Smooth muscle cell (in vitro differentiated cells): ENCODE measurements around the gene PRSS16. TPM values are rescaled to one million over a fixed set of nuclear protein-coding genes. Genes with fewer than 3 reads are reported as not detected.

Experiments
- DNase-seq: peaks from one replicate; lab custom pipeline; 2025; ENCODE audit not compliant: unreplicated experiment; lab: John Stamatoyannopoulos, UW
- H2AFZ ChIP-seq: fragments of 200-600 bp; sonication (generic); 2 replicates; pipeline ENCODE4 v1.6.0; 2016; ENCODE audit warnings: antibody characterized with exemption, low read depth, mild to moderate bottlenecking
- H3F3A ChIP-seq: fragments of 200-600 bp; sonication (generic); 2 replicates; pipeline ENCODE4 v1.6.0; 2017; ENCODE audit warnings: antibody characterized with exemption, low read depth
- H3K27ac ChIP-seq: fragments of 200-600 bp; sonication (generic); 2 replicates; pipeline ENCODE4 v1.5.1; 2016; ENCODE audit warnings: low read depth, mild to moderate bottlenecking
- H3K27me3 ChIP-seq: fragments of 200-600 bp; sonication (generic); 2 replicates; pipeline ENCODE4 v1.6.1; 2016; ENCODE audit warnings: low read depth, mild to moderate bottlenecking
- H3K36me3 ChIP-seq: fragments of 200-600 bp; sonication (generic); 2 replicates; pipeline ENCODE4 v1.5.1; 2016; ENCODE audit warnings: low read depth
- H3K4me1 ChIP-seq: fragments of 200-600 bp; sonication (generic); 2 replicates; pipeline ENCODE4 v1.5.1; 2016; ENCODE audit warnings: low read depth
- H3K4me2 ChIP-seq: fragments of 200-600 bp; sonication (generic); 2 replicates; pipeline ENCODE4 v1.6.0; 2016; ENCODE audit warnings: mild to moderate bottlenecking
- H3K4me3 ChIP-seq: fragments of 200-600 bp; sonication (generic); 2 replicates; pipeline ENCODE4 v1.5.1; 2016; ENCODE audit warnings: mild to moderate bottlenecking
- H3K79me2 ChIP-seq: fragments of 200-600 bp; sonication (generic); 2 replicates; pipeline ENCODE4 v1.6.0; 2016; ENCODE audit warnings: low read depth, mild to moderate bottlenecking
- H3K9ac ChIP-seq: fragments of 200-600 bp; sonication (generic); 2 replicates; pipeline ENCODE4 v1.6.0; 2016; ENCODE audit warnings: low read depth
- H3K9me3 ChIP-seq: fragments of 200-600 bp; sonication (generic); replicated peaks from 2 replicates; pipeline ENCODE4 v1.5.1; 2016; ENCODE audit warnings: low read depth
- H4K20me1 ChIP-seq: fragments of 200-600 bp; sonication (generic); 2 replicates; pipeline ENCODE4 v1.6.0; 2016; ENCODE audit warnings: low read depth
- WGBS: methylation state at CpG from one replicate; pipeline ENCODE4 v1.1.7; 2016; ENCODE audit warnings: low lambda C conversion rate; 5-methylcytosine and 5-hydroxymethylcytosine counted together
- polyA plus RNA-seq: library from polyadenylated mRNA; unstranded; fragments of >200 nt; fragmentation: Nextera tagmentation; extraction: Ambion mirVana; gene quantifications from 2 replicates; pipeline ENCODE4 v1.2.1, GENCODE V29; 2016
- total RNA-seq: library from RNA; depleted of rRNA; stranded (reverse); fragments of >200 nt; gene quantifications from 2 replicates; pipeline ENCODE4 v1.2.3, GENCODE V29; 2014
- TF ChIP-seq, protein P1 (sequence below): fragments of 200-600 bp; sonication (generic); IDR thresholded peaks from 2 replicates; pipeline ENCODE4 v1.5.1; 2017; ENCODE audit warnings: borderline replicate concordance, mild to moderate bottlenecking, antibody characterized with exemption; ENCODE audit not compliant: insufficient read depth, poor library complexity, severe bottlenecking

Gene PRSS16
- 3.3 and 7.6 TPM in 2 replicates for total RNA-seq
- polyA plus RNA-seq = 2.8 and 5.7 TPM in 2 replicates

GRCh38 chr6:27247133-27247836 lies at the start of gene PRSS16:
PRSS16 (plus strand) TSS chr6:27247701; CDS start chr6:27247738, 37 bp downstream.
- Histone ChIP-seq H3K27me3 (peaks cover 44% of the 10 kb centered on the region), H3K9ac (no peak within 1 kb of the TSS)
- WGBS = 85% methylated on average over 12 of the region's 12 CpGs

DNA sequence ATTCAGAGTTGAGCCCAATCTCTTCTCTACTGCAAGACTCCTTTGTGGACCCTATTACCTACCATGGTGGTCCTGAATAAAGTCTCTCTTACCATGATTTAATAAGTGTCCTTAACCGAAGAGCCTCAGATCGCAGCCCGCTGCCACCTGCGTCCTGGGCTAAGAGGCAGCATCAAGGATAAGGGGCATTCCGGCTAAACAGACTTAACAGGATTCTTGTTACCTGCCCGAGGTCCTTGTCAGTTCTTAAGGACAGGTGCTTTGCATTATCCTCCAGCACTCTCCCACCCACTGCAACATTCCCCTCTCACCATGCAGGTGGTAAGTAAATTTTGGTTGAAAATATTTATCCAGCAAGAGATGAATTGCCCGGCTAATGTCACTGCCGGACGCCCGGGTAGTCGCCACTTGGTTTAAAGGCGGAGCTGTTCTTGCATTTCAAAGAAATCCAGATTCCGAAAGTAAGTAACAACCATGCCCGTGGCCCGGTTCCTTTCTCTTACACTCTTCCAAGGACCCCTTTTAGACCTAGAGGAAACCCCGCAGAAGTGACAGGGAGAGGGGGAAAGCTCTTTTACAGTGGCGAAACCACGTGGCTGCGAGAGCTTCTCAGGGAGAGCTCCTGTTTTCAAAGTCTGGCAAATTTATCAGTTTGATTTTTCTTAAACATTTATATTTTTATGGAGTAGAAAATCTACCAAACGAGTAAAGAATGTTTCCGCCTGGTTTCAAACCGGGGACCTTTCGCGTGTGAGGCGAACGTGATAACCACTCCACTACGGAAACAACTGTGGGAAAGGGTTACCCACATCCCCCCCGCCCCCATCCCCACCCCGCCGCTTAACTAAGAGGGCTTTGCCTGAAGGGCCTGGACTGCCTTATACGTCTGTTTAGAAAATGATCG lies 41.9 kb upstream of the PRSS16 start:
- Histone ChIP-seq H2AFZ (peak overlapping the region; percentile 77), H3K4me3 (peak overlapping the region; percentile 49)

More at GRCh38 chr6:27247133-27247836, at the start of gene PRSS16:
- Histone ChIP-seq H3K27ac (no peak within 1 kb of the TSS), H3K4me2 (no peak within 1 kb of the TSS), H3K4me1 (peaks cover 7% of the 10 kb centered on the region), H2AFZ (no peak within 1 kb of the TSS), H3F3A (no peaks in the 10 kb centered on the region), H3K9me3 (no peaks in the 10 kb centered on the region), H4K20me1 (no peaks in the 10 kb centered on the region), H3K79me2 (no peaks in the 10 kb centered on the region), H3K36me3 (no peaks in the 10 kb centered on the region), H3K4me3 (no peak within 1 kb of the TSS)
- TF ChIP-seq, protein P1, sequence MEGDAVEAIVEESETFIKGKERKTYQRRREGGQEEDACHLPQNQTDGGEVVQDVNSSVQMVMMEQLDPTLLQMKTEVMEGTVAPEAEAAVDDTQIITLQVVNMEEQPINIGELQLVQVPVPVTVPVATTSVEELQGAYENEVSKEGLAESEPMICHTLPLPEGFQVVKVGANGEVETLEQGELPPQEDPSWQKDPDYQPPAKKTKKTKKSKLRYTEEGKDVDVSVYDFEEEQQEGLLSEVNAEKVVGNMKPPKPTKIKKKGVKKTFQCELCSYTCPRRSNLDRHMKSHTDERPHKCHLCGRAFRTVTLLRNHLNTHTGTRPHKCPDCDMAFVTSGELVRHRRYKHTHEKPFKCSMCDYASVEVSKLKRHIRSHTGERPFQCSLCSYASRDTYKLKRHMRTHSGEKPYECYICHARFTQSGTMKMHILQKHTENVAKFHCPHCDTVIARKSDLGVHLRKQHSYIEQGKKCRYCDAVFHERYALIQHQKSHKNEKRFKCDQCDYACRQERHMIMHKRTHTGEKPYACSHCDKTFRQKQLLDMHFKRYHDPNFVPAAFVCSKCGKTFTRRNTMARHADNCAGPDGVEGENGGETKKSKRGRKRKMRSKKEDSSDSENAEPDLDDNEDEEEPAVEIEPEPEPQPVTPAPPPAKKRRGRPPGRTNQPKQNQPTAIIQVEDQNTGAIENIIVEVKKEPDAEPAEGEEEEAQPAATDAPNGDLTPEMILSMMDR = no peak
- DNase-seq = no peak

DNA sequence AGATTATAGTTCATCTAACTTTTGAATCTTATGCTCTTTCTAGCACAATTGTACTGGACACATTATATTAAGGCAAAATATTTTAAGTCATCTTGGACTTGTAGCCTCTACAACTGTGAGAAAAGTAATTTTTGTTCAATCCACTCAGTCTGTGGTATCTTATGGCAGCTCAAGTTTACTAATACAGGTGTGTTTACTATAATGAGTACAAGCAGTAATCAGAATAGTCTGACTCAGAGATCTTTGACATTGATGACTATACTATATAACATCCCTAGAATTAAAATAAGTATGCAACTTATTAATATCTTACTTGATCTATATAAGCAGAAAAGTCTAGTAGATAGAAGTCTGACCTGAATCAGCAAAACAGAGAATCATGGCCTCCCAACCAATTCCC lies 40.7 kb upstream of the PRSS16 start:
- Histone ChIP-seq H3K4me2 (no peak overlapping the region), H4K20me1 (no peaks in the 10 kb centered on the region), H2AFZ (no peak overlapping the region)

More for the DNA sequence above, 41.9 kb upstream of the PRSS16 start:
- Histone ChIP-seq H3K27ac (no peak overlapping the region), H4K20me1 (no peaks in the 10 kb centered on the region), H3K79me2 (no peaks in the 10 kb centered on the region), H3K9me3 (no peaks in the 10 kb centered on the region), H3K4me2 (peak overlapping the region; percentile 88), H3K9ac (no peak overlapping the region), H3K27me3 (no peaks in the 10 kb centered on the region), H3K4me1 (peaks cover 6% of the 10 kb centered on the region), H3F3A (peaks cover 6% of the 10 kb centered on the region), H3K36me3 (no peaks in the 10 kb centered on the region)
- TF ChIP-seq, protein P1 = no peak
- WGBS = 8% methylated on average over 32 of the region's 32 CpGs
- DNase-seq = no peak

More for the DNA sequence above, 40.7 kb upstream of the PRSS16 start:
- TF ChIP-seq, protein P1 = no peak
- Histone ChIP-seq H3K4me3 (no peak overlapping the region), H3K27me3 (no peaks in the 10 kb centered on the region), H3F3A (peaks cover 6% of the 10 kb centered on the region), H3K4me1 (peaks cover 6% of the 10 kb centered on the region), H3K36me3 (no peaks in the 10 kb centered on the region), H3K27ac (no peak overlapping the region), H3K9ac (no peak overlapping the region), H3K9me3 (no peaks in the 10 kb centered on the region), H3K79me2 (no peaks in the 10 kb centered on the region)
- DNase-seq = no peak
